ENCODE results near the gene SYT17. TPM values are rescaled to one million over a fixed set of nuclear protein-coding genes. Genes with fewer than 3 reads are reported as not detected.

The SYT17 gene
- polyA plus RNA-seq, 2 of the 4 experiments (the other 2 are of a cell fraction): 9.8 to 18.7 TPM

GRCh38 chr16:19230575-19230974 lies 62.5 kb downstream of the SYT17 start:
- H3K4me3 ChIP-seq: no peak overlapping the region
- peaks cover 10% of the 10 kb centered on the region; the same call in 2 of the 3 replicates for H3K9me3 ChIP-seq
- no peaks in the 10 kb centered on the region for H3K4me1 ChIP-seq
- ChIA-PET CTCF (interaction anchor here (0.6 kb wide), 1 partner anchor 9 kb away, joined by 6 read pairs; no protein-coding TSS in a partner anchor), POLR2A (no interaction called here)
- H3K27ac ChIP-seq: no peak overlapping the region
- TF ChIP-seq MAX (IDR thresholded peaks at IDR 0.05): no peak
- no peak for TF ChIP-seq CTCF (IDR thresholded peaks at IDR 0.05)
- no peak for TF ChIP-seq PHF8 (IDR thresholded peaks at IDR 0.05; ENCODE audit: borderline replicate concordance, low read depth)
- DNase-seq (ENCODE audit: low read depth in 1 of 2, low spot score in 1 of 2): no peak
- WGBS (ENCODE audit: missing lambda C conversion rate): 80% methylated on average over 3 of the region's 3 CpGs
- H3K4me2 ChIP-seq: no peak overlapping the region
- ATAC-seq: no peak
- FAIRE-seq: no peak

- H3K4me1 ChIP-seq: no peaks in the 10 kb centered on the region
- no peak for DNase-seq (ENCODE audit: low read depth in 1 of 2, low spot score in 1 of 2)
- ChIA-PET CTCF (interaction anchor here (0.8 to 3.7 kb wide), 3 partner anchors 8 to 69 kb away, joined by 3 to 15 read pairs (median 3); no protein-coding TSS in a partner anchor), POLR2A (no interaction called here)
- no peak overlapping the region for H3K4me2 ChIP-seq
- no peak overlapping the region for H3K4me3 ChIP-seq
- WGBS (ENCODE audit: missing lambda C conversion rate): 83% methylated on average over 8 of the region's 8 CpGs
- FAIRE-seq: no peak
- peaks cover 13% of the 10 kb centered on the region; the same call in 2 of the 3 replicates for H3K9me3 ChIP-seq
- H3K27ac ChIP-seq: no peak overlapping the region
- TF ChIP-seq CBX2 (IDR thresholded peaks at IDR 0.05; ENCODE audit: borderline replicate concordance, low read depth): no peak
- TF ChIP-seq, protein P1, sequence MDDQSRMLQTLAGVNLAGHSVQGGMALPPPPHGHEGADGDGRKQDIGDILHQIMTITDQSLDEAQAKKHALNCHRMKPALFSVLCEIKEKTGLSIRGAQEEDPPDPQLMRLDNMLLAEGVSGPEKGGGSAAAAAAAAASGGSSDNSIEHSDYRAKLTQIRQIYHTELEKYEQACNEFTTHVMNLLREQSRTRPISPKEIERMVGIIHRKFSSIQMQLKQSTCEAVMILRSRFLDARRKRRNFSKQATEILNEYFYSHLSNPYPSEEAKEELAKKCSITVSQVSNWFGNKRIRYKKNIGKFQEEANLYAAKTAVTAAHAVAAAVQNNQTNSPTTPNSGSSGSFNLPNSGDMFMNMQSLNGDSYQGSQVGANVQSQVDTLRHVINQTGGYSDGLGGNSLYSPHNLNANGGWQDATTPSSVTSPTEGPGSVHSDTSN (IDR thresholded peaks at IDR 0.05): no peak
- no peak for ATAC-seq
These were observed 63.8 kb downstream of the SYT17 start for GRCh38 chr16:19231881-19232280.

GRCh38 chr16:19232988-19233387 lies 64.9 kb downstream of the SYT17 start:
- no peak for DNase-seq (ENCODE audit: low read depth in 1 of 2, low spot score in 1 of 2)
- POLR2A ChIA-PET: no interaction called here
- no peak for FAIRE-seq
- Histone ChIP-seq H3K4me2 (no peak overlapping the region), H3K4me1 (no peaks in the 10 kb centered on the region), H3K9me3 (peaks cover 13% of the 10 kb centered on the region; the same call in 2 of the 3 replicates), H3K27ac (no peak overlapping the region), H3K4me3 (no peak overlapping the region)
- WGBS (ENCODE audit: missing lambda C conversion rate): 83% methylated on average over 4 of the region's 5 CpGs
- CTCF ChIA-PET: interaction anchor here (2.2 to 3.7 kb wide), 2 partner anchors 9 to 54 kb away, joined by 6 to 15 read pairs; no protein-coding TSS in a partner anchor
- no peak for ATAC-seq
- TF ChIP-seq ZSCAN20 (CRISPR knock-in tag; IDR thresholded peaks at IDR 0.05) (no peak), TP53 (CRISPR knock-in tag; IDR thresholded peaks at IDR 0.05) (no peak), HOXB5 (CRISPR knock-in tag; IDR thresholded peaks at IDR 0.05) (no peak), NFE2L2 (conservative IDR thresholded peaks at IDR 0.05; ENCODE audit: low read length) (no peak), HMGXB4 (CRISPR knock-in tag; IDR thresholded peaks at IDR 0.05; ENCODE audit: borderline replicate concordance) (no peak), KDM5A (IDR thresholded peaks at IDR 0.05) (no peak), REST (IDR thresholded peaks at IDR 0.05) (no peak), RCOR1 (IDR thresholded peaks at IDR 0.05; ENCODE audit: low read depth, low read length) (no peak), HOXA7 (CRISPR knock-in tag; IDR thresholded peaks at IDR 0.05) (no peak)
- TF ChIP-seq, protein P1 (IDR thresholded peaks at IDR 0.05): no peak

Measured in A549 (cell line).